HFF-Myc (cell line): ENCODE results near the gene AMELX.

Experiments
- DNase-seq: peaks from one replicate; pipeline ENCODE4 v3.0.0-alpha.2; 2011; ENCODE audit warnings: low read depth; ENCODE audit errors: extremely low read depth
- H3K4me3 ChIP-seq: replicated peaks from 2 replicates; pipeline ENCODE4 v1.5.1; 2011; ENCODE audit warnings: low read depth, mild to moderate bottlenecking, control low read depth, low read length
- CTCF ChIP-seq: IDR thresholded peaks from 2 replicates; pipeline ENCODE4 v1.5.1; 2012; ENCODE audit warnings: mild to moderate bottlenecking, low read depth, low read length, control low read depth; ENCODE audit errors: missing control alignments

The AMELX gene

GRCh38 chrX:11272863-11273262 lies 20.4 kb upstream of the AMELX start:
- no peak for TF ChIP-seq CTCF
- no peak overlapping the region for H3K4me3 ChIP-seq
- no peak for DNase-seq

- no peak for DNase-seq
- no peak overlapping the region for H3K4me3 ChIP-seq
- no peak for TF ChIP-seq CTCF
Measured at GRCh38 chrX:11273544-11273943, 19.7 kb upstream of the AMELX start.

- no peak for TF ChIP-seq CTCF
- no peak overlapping the region for H3K4me3 ChIP-seq
- no peak for DNase-seq
Measured at GRCh38 chrX:11282043-11282442, 11.2 kb upstream of the AMELX start.

- no peak for TF ChIP-seq CTCF
- DNase-seq = no peak
- H3K4me3 ChIP-seq = no peak overlapping the region
Measured at GRCh38 chrX:11285651-11286050, 7.6 kb upstream of the AMELX start.

GRCh38 chrX:11287505-11287904 lies 5.7 kb upstream of the AMELX start:
- TF ChIP-seq CTCF = no peak
- DNase-seq = no peak
- no peak overlapping the region for H3K4me3 ChIP-seq

- no peak for TF ChIP-seq CTCF
- H3K4me3 ChIP-seq = no peak overlapping the region
- DNase-seq = no peak
Measured at GRCh38 chrX:11290416-11291102, 2.7 kb upstream of the AMELX start.

- H3K4me3 ChIP-seq = no peak overlapping the region
- no peak for DNase-seq
- TF ChIP-seq CTCF = no peak
Measured at GRCh38 chrX:11296051-11296450, 2.8 kb downstream of the AMELX start.
